ENCODE results near the gene PPP2R5C.

PPP2R5C gene

GRCh38 chr14:101920271-101920670 is 158.8 kb downstream of the PPP2R5C start:
- no peak overlapping the region for H3K27ac ChIP-seq
- TF ChIP-seq, protein P1, sequence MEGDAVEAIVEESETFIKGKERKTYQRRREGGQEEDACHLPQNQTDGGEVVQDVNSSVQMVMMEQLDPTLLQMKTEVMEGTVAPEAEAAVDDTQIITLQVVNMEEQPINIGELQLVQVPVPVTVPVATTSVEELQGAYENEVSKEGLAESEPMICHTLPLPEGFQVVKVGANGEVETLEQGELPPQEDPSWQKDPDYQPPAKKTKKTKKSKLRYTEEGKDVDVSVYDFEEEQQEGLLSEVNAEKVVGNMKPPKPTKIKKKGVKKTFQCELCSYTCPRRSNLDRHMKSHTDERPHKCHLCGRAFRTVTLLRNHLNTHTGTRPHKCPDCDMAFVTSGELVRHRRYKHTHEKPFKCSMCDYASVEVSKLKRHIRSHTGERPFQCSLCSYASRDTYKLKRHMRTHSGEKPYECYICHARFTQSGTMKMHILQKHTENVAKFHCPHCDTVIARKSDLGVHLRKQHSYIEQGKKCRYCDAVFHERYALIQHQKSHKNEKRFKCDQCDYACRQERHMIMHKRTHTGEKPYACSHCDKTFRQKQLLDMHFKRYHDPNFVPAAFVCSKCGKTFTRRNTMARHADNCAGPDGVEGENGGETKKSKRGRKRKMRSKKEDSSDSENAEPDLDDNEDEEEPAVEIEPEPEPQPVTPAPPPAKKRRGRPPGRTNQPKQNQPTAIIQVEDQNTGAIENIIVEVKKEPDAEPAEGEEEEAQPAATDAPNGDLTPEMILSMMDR (conservative IDR thresholded peaks at IDR 0.05; ENCODE audit: low read depth) = no peak
- ChIA-PET POLR2A (ENCODE audit: low non-redundant PET) (no interaction called here), CTCF (no interaction called here)
- no peak for DNase-seq (ENCODE audit: low spot score)

DNA sequence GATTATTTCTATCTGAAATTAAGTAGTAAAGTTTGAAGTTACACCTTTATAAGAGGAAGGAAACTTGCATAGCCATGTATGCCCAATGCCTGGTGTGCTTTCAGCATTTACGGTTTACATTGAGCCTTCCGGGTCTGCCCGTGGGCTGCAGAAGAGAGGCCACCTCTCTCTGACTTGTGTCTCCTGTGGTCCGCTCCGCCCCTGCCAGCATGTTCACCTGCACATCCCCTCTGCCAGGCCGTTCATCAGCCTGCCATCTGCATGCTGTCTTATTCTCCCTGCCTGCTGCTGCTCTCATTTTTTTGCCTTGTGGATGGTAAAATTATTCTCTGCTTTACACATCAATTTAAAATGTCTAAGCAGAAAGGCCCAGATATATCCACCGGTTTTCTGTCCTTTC is 161.4 kb downstream of the PPP2R5C start:
- CTCF ChIA-PET = no interaction called here

DNA sequence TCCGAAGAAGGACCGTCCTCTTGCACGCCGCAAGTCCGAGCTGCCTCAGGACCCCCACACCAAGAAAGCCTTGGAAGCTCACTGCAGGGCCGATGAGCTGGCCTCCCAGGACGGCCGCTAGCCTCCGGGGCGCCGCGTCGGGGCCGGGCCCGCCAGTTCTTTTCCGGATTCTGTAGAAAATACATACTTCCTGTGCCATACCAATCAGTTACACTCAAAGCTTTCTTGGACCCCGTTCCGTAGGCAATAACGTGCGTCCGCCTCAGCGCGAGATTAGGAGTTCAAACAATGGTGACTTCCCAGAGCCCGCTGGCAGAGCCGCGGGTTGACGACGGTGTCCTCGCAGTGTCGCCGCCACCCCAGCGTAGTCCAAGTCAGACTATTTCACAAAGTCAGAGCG is 163.6 kb downstream of the PPP2R5C start:
- ChIA-PET POLR2A (ENCODE audit: low non-redundant PET) (no interaction called here), CTCF (no interaction called here)
- no peak for DNase-seq (ENCODE audit: low spot score)
- TF ChIP-seq, protein P1 (conservative IDR thresholded peaks at IDR 0.05; ENCODE audit: low read depth) = no peak
- H3K27ac ChIP-seq = no peak overlapping the region

More for the DNA sequence above, 161.4 kb downstream of the PPP2R5C start:
- TF ChIP-seq, protein P1 (conservative IDR thresholded peaks at IDR 0.05; ENCODE audit: low read depth) = no peak
- POLR2A ChIA-PET (ENCODE audit: low non-redundant PET) = no interaction called here
- DNase-seq (ENCODE audit: low spot score) = no peak
- H3K27ac ChIP-seq = peak overlapping the region; percentile 16; the same call in 1 of the 2 replicates

DNA sequence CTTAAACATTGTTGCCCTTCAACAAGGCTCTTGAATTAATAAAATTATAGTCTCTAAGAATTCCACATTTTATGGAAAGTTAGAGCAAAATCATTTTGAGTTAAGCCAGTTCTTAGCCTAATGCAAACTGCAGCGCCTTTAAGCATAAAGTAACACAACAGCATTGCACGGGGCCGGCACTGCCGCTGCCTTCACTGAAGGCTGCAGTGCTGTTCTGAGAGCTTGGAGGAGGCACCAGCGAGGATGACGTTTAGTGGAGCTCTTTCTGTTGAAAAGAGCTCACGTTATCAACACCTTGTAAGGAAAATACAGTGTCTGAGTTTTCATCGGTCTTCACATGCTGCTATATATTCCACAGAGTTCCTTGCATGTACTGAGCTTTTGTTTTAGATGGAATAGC is 164.6 kb downstream of the PPP2R5C start:
- TF ChIP-seq, protein P1 (conservative IDR thresholded peaks at IDR 0.05; ENCODE audit: low read depth) = no peak
- ChIA-PET CTCF (interaction anchor here (0.6 kb wide), 1 partner anchor 335 kb away, joined by 3 read pairs; no protein-coding TSS in a partner anchor), POLR2A (ENCODE audit: low non-redundant PET) (no interaction called here)
- DNase-seq (ENCODE audit: low spot score) = no peak
- no peak overlapping the region for H3K27ac ChIP-seq

GRCh38 chr14:101926620-101927019 is 165.1 kb downstream of the PPP2R5C start:
- DNase-seq (ENCODE audit: low spot score) = no peak
- no peak overlapping the region for H3K27ac ChIP-seq
- POLR2A ChIA-PET (ENCODE audit: low non-redundant PET) = no interaction called here
- CTCF ChIA-PET = no interaction called here
- TF ChIP-seq, protein P1 (conservative IDR thresholded peaks at IDR 0.05; ENCODE audit: low read depth) = no peak

GRCh38 chr14:101927859-101928258 is 166.3 kb downstream of the PPP2R5C start:
- ChIA-PET CTCF (interaction anchor here (0.6 kb wide), 2 partner anchors 167 to 597 kb away, joined by 3 read pairs; partner anchors contain the start of gene PPP2R5C), POLR2A (ENCODE audit: low non-redundant PET) (no interaction called here)
- peak; percentile 26 for DNase-seq (ENCODE audit: low spot score)
- 0 out of 2 replicates have a peak overlapping the region, but pooled peaks have one; percentile 31 for H3K27ac ChIP-seq
- TF ChIP-seq, protein P1 (conservative IDR thresholded peaks at IDR 0.05; ENCODE audit: low read depth) = no peak
